Glomerular endothelial cell (primary cell): Measurements from ENCODE around the gene RHOF. TPM values are rescaled to one million over a fixed set of nuclear protein-coding genes. Genes with fewer than 3 reads are reported as not detected.

Source experiments
- DNase-seq: peaks from one replicate; pipeline ENCODE4 v3.0.0-alpha.2; 2011; ENCODE audit warnings: low read depth, low spot score; ENCODE audit errors: extremely low read depth
- total RNA-seq: library from RNA; depleted of rRNA; stranded (reverse); fragments of >200 nt; gene quantifications from 2 replicates; pipeline ENCODE4 v1.2.3, GENCODE V29; 2015

RHOF gene
- total RNA-seq, 1 donor from 2014 or later = 26.1 TPM

GRCh38 chr12:121820056-121820455 lies 26.6 kb upstream of the RHOF start:
- no peak for DNase-seq

- no peak for DNase-seq
Measured at GRCh38 chr12:121819212-121819949, 25.9 kb upstream of the RHOF start.

- DNase-seq = no peak
Measured at GRCh38 chr12:121817648-121818043, 24.2 kb upstream of the RHOF start.

- no peak for DNase-seq
Measured at GRCh38 chr12:121816925-121817647, 23.6 kb upstream of the RHOF start.

- DNase-seq = no peak
Measured at GRCh38 chr12:121815263-121815662, 21.8 kb upstream of the RHOF start.

GRCh38 chr12:121814429-121815119 lies 21.1 kb upstream of the RHOF start:
- DNase-seq = no peak

- DNase-seq = no peak
Measured at GRCh38 chr12:121813951-121814350, 20.5 kb upstream of the RHOF start.

- DNase-seq = no peak
Measured at GRCh38 chr12:121812921-121813896, 19.7 kb upstream of the RHOF start.

GRCh38 chr12:121812320-121812871 lies 18.9 kb upstream of the RHOF start:
- DNase-seq = no peak

- no peak for DNase-seq
Measured at GRCh38 chr12:121811434-121812319, 18.2 kb upstream of the RHOF start.

GRCh38 chr12:121810833-121811433 lies 17.4 kb upstream of the RHOF start:
- no peak for DNase-seq

- DNase-seq = no peak
Measured at GRCh38 chr12:121810234-121810817, 16.8 kb upstream of the RHOF start.

- DNase-seq = no peak
Measured at GRCh38 chr12:121809712-121810116, 16.2 kb upstream of the RHOF start.

- no peak for DNase-seq
Measured at GRCh38 chr12:121808623-121809022, 15.1 kb upstream of the RHOF start.

GRCh38 chr12:121807642-121808347 lies 14.3 kb upstream of the RHOF start:
- no peak for DNase-seq

GRCh38 chr12:121806546-121807423 lies 13.3 kb upstream of the RHOF start:
- DNase-seq = no peak

GRCh38 chr12:121806009-121806545 lies 12.6 kb upstream of the RHOF start:
- no peak for DNase-seq
